ENCODE measurements around the gene AP2B1. TPM values are rescaled to one million over a fixed set of nuclear protein-coding genes. Genes with fewer than 3 reads are reported as not detected.

AP2B1 gene
- total RNA-seq, 2 experiments from 2014 or later = 157 to 161 TPM

DNA sequence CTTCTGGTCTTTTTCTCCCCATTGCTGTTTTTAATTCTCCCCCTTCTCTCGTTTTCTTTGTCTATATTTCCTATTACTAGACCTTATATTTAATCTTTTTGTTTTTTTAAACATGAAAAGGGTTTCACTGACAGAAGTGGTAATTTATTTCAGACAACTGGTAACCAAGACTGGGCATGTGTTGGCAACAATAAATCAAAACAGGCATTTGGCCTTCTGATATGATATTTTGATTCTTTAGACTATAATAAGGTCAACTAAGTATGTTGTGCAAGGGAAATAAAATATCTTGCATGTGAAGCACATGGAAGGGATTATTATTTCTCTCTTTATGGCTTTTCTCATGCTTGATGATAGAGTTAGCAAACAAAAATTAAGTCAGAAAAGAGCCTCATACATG is 34.6 kb downstream of the AP2B1 start:
- Mint-ChIP-seq H3K27ac (no peak overlapping the region), H3K27me3 (no peaks in the 10 kb centered on the region), H3K4me3 (no peak overlapping the region), H3K36me3 (ENCODE audit: low read depth) (peaks cover 12% of the 10 kb centered on the region), H3K9me3 (no peaks in the 10 kb centered on the region), H3K4me1 (ENCODE audit: low read depth) (no peaks in the 10 kb centered on the region)
- intact Hi-C loops (cut with micrococcal nuclease) = no loop called here
- ATAC-seq = no peak
- POLR2A ChIA-PET = no interaction called here
- no peak for TF ChIP-seq CTCF (IDR thresholded peaks at IDR 0.05)
- CTCF ChIA-PET = interaction anchor here (0.8 to 1.2 kb wide), 3 partner anchors 8 to 142 kb away, joined by 3 to 5 read pairs (median 3); no protein-coding TSS in a partner anchor
- no peak for DNase-seq

DNA sequence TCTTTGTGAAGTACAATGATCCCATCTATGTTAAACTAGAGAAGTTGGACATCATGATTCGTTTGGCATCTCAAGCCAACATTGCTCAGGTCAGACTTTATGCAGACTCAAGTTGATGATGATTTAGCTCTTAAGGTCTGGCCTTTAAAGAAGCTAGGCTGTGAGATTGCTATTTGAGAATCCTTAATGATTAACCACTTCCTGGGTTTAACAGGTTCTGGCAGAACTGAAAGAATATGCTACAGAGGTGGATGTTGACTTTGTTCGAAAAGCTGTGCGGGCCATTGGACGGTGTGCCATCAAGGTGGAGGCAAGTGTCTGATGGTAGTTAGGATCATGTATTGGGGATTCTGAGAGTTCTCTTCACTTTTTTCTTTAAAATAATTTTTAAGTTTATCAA is 40.3 kb downstream of the AP2B1 start:
- POLR2A ChIA-PET = no interaction called here
- CTCF ChIA-PET = no interaction called here
- H3K36me3 Mint-ChIP-seq (ENCODE audit: low read depth) = peaks cover 18% of the 10 kb centered on the region
- TF ChIP-seq CTCF (IDR thresholded peaks at IDR 0.05) = no peak
- H3K27me3 Mint-ChIP-seq = no peaks in the 10 kb centered on the region
- H3K9me3 Mint-ChIP-seq = no peaks in the 10 kb centered on the region
- ATAC-seq = no peak
- H3K27ac Mint-ChIP-seq = no peak overlapping the region
- H3K4me1 Mint-ChIP-seq (ENCODE audit: low read depth) = no peaks in the 10 kb centered on the region
- no peak for DNase-seq
- no peak overlapping the region for H3K4me3 Mint-ChIP-seq
- intact Hi-C loops (cut with micrococcal nuclease) = no loop called here

DNA sequence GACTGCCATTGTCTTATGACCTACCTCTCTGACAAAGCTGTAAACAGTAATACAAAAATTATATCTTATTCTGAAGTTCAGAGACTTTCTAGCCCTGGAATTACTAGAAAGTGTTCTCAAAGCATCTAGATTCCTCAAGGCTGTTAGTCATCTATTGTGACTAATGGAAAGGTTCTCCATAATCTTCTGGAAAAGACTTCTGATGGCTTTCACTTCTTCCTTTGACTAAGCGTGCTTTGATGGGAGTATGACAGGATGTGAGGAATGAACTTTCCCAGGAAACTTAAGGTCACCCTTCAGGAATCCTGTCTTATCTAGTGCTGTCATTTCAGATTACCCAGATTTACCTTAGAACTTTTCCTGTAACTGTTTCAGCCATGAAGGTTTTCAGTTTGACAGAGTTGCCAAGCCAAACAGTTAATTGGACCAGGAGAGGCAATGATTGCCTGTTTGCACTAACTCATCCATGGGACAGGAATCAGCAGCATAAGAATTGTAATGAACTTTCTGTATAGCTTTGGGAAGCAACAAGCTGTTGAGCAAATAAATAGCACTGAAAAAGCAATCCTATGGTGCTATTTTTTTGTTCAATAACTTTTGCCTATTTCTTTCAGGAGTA is 43.5 kb downstream of the AP2B1 start:
- no peak for ATAC-seq
- POLR2A ChIA-PET = no interaction called here
- Mint-ChIP-seq H3K27me3 (no peaks in the 10 kb centered on the region), H3K27ac (no peak overlapping the region), H3K9me3 (no peaks in the 10 kb centered on the region), H3K4me1 (ENCODE audit: low read depth) (no peaks in the 10 kb centered on the region), H3K4me3 (no peak overlapping the region), H3K36me3 (ENCODE audit: low read depth) (peaks cover 22% of the 10 kb centered on the region)
- DNase-seq = no peak
- CTCF ChIA-PET = interaction anchor here (1.1 kb wide), 1 partner anchor 134 kb away, joined by 3 read pairs; no protein-coding TSS in a partner anchor
- no peak for TF ChIP-seq CTCF (IDR thresholded peaks at IDR 0.05)
- intact Hi-C loops (cut with micrococcal nuclease) = no loop called here

DNA sequence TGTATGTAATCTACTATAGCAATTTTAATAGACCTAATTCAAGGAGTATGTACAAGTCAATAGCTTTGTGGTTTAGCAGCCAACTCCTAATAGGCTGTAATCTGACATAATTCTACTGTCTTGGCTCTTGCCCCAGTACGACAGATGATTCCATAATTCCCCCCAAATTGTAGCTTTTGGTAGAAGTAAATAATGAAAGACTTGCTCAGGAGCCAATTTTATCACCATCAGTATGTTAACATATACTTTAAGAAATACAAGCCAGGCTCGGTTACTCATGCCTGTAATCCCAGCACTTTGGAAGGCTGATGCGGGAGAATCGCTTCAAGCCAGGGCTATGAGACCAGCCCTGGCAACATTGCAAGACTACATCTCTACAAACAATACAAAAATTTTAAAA is 53.9 kb downstream of the AP2B1 start:
- no peak for ATAC-seq
- CTCF ChIA-PET = interaction anchor here (1.0 to 1.9 kb wide), 2 partner anchors 27 to 106 kb away, joined by 4 to 8 read pairs; no protein-coding TSS in a partner anchor
- DNase-seq = no peak
- Mint-ChIP-seq H3K27me3 (no peaks in the 10 kb centered on the region), H3K27ac (no peak overlapping the region), H3K4me1 (ENCODE audit: low read depth) (no peaks in the 10 kb centered on the region), H3K4me3 (no peak overlapping the region), H3K36me3 (ENCODE audit: low read depth) (peaks cover 40% of the 10 kb centered on the region), H3K9me3 (no peaks in the 10 kb centered on the region)
- intact Hi-C loops (cut with micrococcal nuclease) = no loop called here
- POLR2A ChIA-PET = no interaction called here
- TF ChIP-seq CTCF (IDR thresholded peaks at IDR 0.05) = no peak

DNA sequence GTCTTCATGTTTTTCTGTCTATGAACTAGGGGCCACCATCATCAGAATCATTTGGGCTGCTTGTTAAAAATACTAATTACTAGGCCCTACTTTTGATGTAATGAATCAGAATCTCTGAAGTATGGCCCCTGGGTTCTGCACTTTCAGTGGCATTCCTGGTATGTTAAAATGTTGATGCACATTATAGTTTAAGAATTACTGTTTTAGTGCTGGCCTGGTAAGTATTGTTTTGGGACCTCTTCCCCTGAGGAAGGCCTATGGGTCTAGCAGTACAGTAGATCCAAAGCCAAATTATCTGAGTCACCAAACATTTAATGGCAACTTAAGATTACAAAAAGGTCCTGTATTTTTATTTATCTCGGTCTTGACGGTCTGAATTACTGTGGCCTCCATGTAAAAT is 58.8 kb downstream of the AP2B1 start:
- ChIA-PET POLR2A (no interaction called here), CTCF (no interaction called here)
- Mint-ChIP-seq H3K4me1 (ENCODE audit: low read depth) (no peaks in the 10 kb centered on the region), H3K4me3 (no peak overlapping the region), H3K9me3 (no peaks in the 10 kb centered on the region), H3K27ac (no peak overlapping the region), H3K36me3 (ENCODE audit: low read depth) (peaks cover 37% of the 10 kb centered on the region), H3K27me3 (no peaks in the 10 kb centered on the region)
- no peak for DNase-seq
- intact Hi-C loops (cut with micrococcal nuclease) = no loop called here
- no peak for ATAC-seq
- TF ChIP-seq CTCF (IDR thresholded peaks at IDR 0.05) = no peak
